Colonic mucosa (tissue), 4 donors: ENCODE results near the gene SNAPC4. TPM values are rescaled to one million over a fixed set of nuclear protein-coding genes. Genes with fewer than 3 reads are reported as not detected.

Experiments
- DNase-seq: peaks from one replicate; pipeline ENCODE4 v3.0.0-alpha.2; 2020
- H3K27ac ChIP-seq: fragments of 200-600 bp; one replicate; pipeline ENCODE4 v1.8.0; 2021
- H3K27me3 ChIP-seq: fragments of 200-600 bp; one replicate; pipeline ENCODE4 v1.8.0; 2021
- H3K36me3 ChIP-seq: fragments of 200-600 bp; one replicate; pipeline ENCODE4 v1.8.0; 2021
- H3K4me1 ChIP-seq: fragments of 200-600 bp; one replicate; pipeline ENCODE4 v1.8.0; 2021; ENCODE audit warnings: mild to moderate bottlenecking
- H3K4me3 ChIP-seq: fragments of 200-600 bp; one replicate; pipeline ENCODE4 v1.8.0; 2021
- H3K9ac ChIP-seq, 2 donors: one replicate each; pipeline ENCODE4 v1.7.0; 2013; ENCODE audit warnings: control low read depth in 2 of 2, low read depth in 2 of 2, low read length in 2 of 2
- H3K9me3 ChIP-seq: fragments of 200-600 bp; one replicate; pipeline ENCODE4 v1.8.0; 2021
- intact Hi-C: fragments of 100-400 bp; cut with DNase I; formaldehyde crosslinking; loops from one replicate; pipeline ENCODE4 v1.14.1; 2022
- total RNA-seq, 2 donors: library from RNA; stranded (reverse); fragmentation: NEBNext Ultra II Directional in 1 of 2; extraction: Animal tissue kit (Norgen Biotek cat#: 25700) in 1 of 2; gene quantifications; one replicate each; pipeline ENCODE4 v1.2.1, GENCODE V29; 2021
- TF ChIP-seq, protein P1 (sequence below): fragments of 200-600 bp; IDR thresholded peaks from one replicate; pipeline ENCODE4 v1.8.0; 2022; ENCODE audit warnings: antibody characterized with exemption, mild to moderate bottlenecking
- donor health status: healthy.
- donor health status: DM: no; HTN: no; CAD: no.
- donor health status: DM: no; HTN: no; CAD: no.

SNAPC4 gene
- total RNA-seq, 2 donors from 2014 or later: 6.0 to 9.7 TPM

DNA sequence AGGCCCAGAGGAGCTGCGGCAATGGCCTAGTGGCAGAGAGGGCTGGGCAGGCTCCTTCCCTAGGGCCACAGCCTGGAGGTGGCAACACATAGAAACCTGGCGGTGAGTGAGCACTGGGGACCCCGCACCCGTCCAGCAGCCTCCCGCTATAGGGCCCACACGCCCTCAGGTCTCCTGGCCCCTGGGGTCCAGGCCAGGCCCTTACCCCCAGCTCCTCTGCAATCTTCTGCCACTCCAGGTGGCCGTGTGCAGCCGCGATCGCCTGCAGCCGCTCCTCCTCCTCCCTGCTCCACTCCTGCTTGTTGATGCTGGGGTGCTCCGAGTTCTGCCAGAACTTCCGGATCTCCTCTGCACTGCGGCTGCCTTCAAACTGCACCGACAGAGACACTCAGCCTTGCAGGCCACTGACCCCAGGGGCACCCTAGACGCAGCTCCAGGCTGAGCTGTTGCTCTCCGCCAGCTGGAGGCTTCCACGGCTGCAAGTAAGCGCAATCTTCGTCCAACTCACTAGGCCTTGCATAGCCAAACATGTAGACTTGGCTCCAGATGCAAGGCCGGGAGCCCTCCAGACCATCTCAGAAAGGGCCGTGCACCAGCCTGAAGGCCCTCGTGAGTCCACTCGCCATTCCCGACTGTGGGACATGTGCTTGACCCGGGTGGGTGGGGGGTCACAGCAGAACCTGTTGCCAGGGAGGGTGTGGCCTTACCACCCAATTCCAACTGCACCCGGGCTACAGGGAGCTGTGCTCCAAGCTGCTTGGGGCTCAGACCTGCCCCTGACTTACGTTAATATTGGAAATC is 8.0 kb downstream of the SNAPC4 start:
- no peak overlapping the region for H3K27ac ChIP-seq
- peaks cover 6% of the 10 kb centered on the region for H3K36me3 ChIP-seq
- DNase-seq: no peak
- no peaks in the 10 kb centered on the region for H3K27me3 ChIP-seq
- TF ChIP-seq, protein P1, sequence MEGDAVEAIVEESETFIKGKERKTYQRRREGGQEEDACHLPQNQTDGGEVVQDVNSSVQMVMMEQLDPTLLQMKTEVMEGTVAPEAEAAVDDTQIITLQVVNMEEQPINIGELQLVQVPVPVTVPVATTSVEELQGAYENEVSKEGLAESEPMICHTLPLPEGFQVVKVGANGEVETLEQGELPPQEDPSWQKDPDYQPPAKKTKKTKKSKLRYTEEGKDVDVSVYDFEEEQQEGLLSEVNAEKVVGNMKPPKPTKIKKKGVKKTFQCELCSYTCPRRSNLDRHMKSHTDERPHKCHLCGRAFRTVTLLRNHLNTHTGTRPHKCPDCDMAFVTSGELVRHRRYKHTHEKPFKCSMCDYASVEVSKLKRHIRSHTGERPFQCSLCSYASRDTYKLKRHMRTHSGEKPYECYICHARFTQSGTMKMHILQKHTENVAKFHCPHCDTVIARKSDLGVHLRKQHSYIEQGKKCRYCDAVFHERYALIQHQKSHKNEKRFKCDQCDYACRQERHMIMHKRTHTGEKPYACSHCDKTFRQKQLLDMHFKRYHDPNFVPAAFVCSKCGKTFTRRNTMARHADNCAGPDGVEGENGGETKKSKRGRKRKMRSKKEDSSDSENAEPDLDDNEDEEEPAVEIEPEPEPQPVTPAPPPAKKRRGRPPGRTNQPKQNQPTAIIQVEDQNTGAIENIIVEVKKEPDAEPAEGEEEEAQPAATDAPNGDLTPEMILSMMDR: no peak
- H3K9me3 ChIP-seq: no peaks in the 10 kb centered on the region
- intact Hi-C loops: no loop called here
- peaks cover 12% of the 10 kb centered on the region for H3K4me1 ChIP-seq
- no peak overlapping the region for H3K4me3 ChIP-seq
- no peak overlapping the region for H3K9ac ChIP-seq

DNA sequence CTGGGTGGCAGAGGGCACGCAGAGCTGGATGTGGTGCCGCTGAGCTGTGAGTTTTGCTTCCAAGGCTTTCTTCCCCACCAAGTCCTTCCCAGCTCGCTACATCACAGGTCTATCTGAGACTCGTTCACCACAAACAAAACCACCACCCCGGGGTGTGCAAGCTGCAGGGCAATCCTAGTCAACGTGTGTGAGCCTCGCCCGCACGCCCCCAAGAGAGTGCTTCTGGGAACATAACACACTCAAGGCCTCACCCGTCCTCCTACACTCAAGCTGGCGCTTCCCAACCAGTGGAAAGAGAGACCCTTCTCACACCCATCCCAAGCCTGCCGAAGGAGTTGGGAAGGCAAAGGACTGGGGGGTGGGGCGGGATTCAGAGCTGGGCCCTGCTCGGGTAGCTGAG is 10.6 kb downstream of the SNAPC4 start:
- TF ChIP-seq, protein P1: no peak
- H3K4me3 ChIP-seq: no peak overlapping the region
- peaks cover 6% of the 10 kb centered on the region for H3K36me3 ChIP-seq
- no peaks in the 10 kb centered on the region for H3K9me3 ChIP-seq
- no peaks in the 10 kb centered on the region for H3K4me1 ChIP-seq
- no peaks in the 10 kb centered on the region for H3K27me3 ChIP-seq
- intact Hi-C loops: no loop called here
- no peak overlapping the region for H3K27ac ChIP-seq
- DNase-seq: no peak
- H3K9ac ChIP-seq: no peak overlapping the region

DNA sequence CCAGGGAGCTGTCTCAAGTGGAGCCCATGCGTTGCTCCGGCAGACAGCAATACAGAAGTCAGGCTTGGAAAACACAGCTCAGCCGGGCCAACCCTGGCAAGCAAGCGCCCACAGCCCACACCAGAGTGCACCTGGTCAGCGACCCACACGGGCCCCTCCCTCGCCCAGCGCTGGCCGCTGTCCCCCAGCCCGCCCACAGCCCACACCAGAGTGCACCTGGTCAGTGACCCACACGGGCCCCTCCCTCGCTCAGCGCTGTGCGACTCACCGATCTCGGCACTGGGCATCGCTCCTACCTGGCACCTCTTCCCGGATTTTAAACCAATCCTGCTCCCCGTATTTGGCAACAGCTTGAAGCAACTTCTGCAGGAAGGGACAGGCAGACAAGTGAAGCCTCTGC is 12.8 kb downstream of the SNAPC4 start:
- Histone ChIP-seq H3K9me3 (no peaks in the 10 kb centered on the region), H3K4me3 (no peak overlapping the region), H3K36me3 (peaks cover 2% of the 10 kb centered on the region), H3K9ac (no peak overlapping the region), H3K4me1 (no peaks in the 10 kb centered on the region), H3K27me3 (no peaks in the 10 kb centered on the region), H3K27ac (no peak overlapping the region)
- no peak for DNase-seq
- intact Hi-C loops: no loop called here
- TF ChIP-seq, protein P1: no peak

DNA sequence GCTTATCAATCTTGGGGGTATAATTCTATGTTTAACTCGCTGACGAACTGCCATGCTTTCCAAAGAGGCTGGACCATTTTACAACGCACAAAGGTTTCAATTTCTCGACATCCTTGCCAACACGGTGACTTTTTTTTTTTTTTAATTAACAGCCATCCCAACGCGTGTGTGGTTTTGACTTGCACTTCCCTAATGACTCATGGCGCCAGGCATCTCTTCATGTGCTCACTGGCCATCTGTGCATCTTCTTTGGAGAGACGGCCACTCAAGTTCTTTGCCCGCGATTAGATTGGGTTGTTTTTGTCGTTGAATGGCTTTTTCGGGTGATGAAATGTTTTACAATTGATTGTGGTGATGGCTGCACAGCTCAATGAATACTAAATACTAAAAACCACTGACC is 14.0 kb downstream of the SNAPC4 start:
- TF ChIP-seq, protein P1: no peak
- Histone ChIP-seq H3K9me3 (no peaks in the 10 kb centered on the region), H3K27ac (no peak overlapping the region), H3K9ac (no peak overlapping the region), H3K4me1 (no peaks in the 10 kb centered on the region), H3K36me3 (no peaks in the 10 kb centered on the region), H3K27me3 (no peaks in the 10 kb centered on the region), H3K4me3 (no peak overlapping the region)
- intact Hi-C loops: no loop called here
- DNase-seq: no peak

DNA sequence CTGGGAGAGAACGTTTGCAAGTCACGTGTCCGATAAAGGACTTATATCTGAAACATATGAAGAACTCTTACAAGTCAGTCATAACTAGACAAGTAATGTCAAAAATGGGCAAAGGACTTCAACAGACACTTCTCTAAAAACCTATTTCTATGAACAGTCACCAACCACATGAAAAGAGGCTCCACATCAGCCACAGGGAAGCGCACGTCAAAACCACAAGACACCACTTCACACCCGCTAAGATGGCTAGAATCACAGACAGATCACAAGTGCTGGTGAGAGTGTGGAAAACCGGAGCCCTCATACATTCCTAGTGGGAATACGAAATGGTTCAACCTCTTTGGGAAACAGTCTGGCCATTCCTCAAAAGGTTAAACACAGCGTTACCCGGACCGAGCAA is 15.0 kb downstream of the SNAPC4 start:
- no peak for DNase-seq
- Histone ChIP-seq H3K27me3 (no peaks in the 10 kb centered on the region), H3K9me3 (no peaks in the 10 kb centered on the region), H3K9ac (no peak overlapping the region), H3K36me3 (no peaks in the 10 kb centered on the region), H3K27ac (no peak overlapping the region), H3K4me3 (no peak overlapping the region), H3K4me1 (no peaks in the 10 kb centered on the region)
- intact Hi-C loops: no loop called here
- TF ChIP-seq, protein P1: no peak
